Activated naive CD8-positive, alpha-beta T cell treated with anti-CD3 and anti-CD28 coated beads, Interleukin-2, amount 10 ng/mL, durations not matched to agents 7 days and 5 days (primary cell): ENCODE measurements around the gene ARSG. TPM values are rescaled to one million over a fixed set of nuclear protein-coding genes. Genes with fewer than 3 reads are reported as not detected.

ENCODE experiments used
- ATAC-seq: fragments of 150-1000 bp; cut with Tn5 transposase; one replicate; pipeline ENCODE4 v1.10.0; 2021; ENCODE audit warnings: low read depth, moderate library complexity
- POLR2A ChIA-PET: fragments of 350-600 bp; sonication (Branson Sonifier 250); formaldehyde crosslinking; loops from one replicate; lab custom pipeline; 2021; ENCODE audit warnings: antibody characterized with exemption; lab: Charles Lee
- DNase-seq: peaks from one replicate; pipeline ENCODE4 v3.0.0; 2021
- H3K27ac Mint-ChIP-seq: one replicate; pipeline ENCODE4 v1.8.0; 2022; ENCODE audit warnings: mild to moderate bottlenecking, mixed read lengths
- H3K27me3 Mint-ChIP-seq: one replicate; pipeline ENCODE4 v1.8.0; 2022; ENCODE audit warnings: mild to moderate bottlenecking, moderate library complexity, mixed read lengths
- H3K36me3 Mint-ChIP-seq: one replicate; pipeline ENCODE4 v1.8.0; 2021; ENCODE audit warnings: mild to moderate bottlenecking, mixed read lengths
- H3K4me1 Mint-ChIP-seq: one replicate; pipeline ENCODE4 v1.8.0; 2021; ENCODE audit warnings: mixed read lengths
- H3K4me3 Mint-ChIP-seq: one replicate; pipeline ENCODE4 v1.8.0; 2022; ENCODE audit warnings: mild to moderate bottlenecking, moderate library complexity, mixed read lengths
- H3K9me3 Mint-ChIP-seq: one replicate; pipeline ENCODE4 v1.8.0; 2021; ENCODE audit warnings: mixed read lengths
- total RNA-seq, 2 experiments: library from RNA; stranded (reverse); gene quantifications; one replicate each; pipeline ENCODE4 v1.2.3, GENCODE V29; 2021

The ARSG gene
- total RNA-seq, 2 experiments from 2014 or later = 10.4 to 10.9 TPM

GRCh38 chr17:68379692-68380677, 88.7 kb downstream of the ARSG start:
- POLR2A ChIA-PET = interaction anchor here (0.7 kb wide), 1 partner anchor 12 kb away, joined by 3 read pairs; no protein-coding TSS in a partner anchor
- ATAC-seq (no peak), DNase-seq (no peak)
- peaks cover 6% of the 10 kb centered on the region for H3K27me3 Mint-ChIP-seq
- H3K9me3 Mint-ChIP-seq = no peaks in the 10 kb centered on the region
- no peak overlapping the region for H3K4me3 Mint-ChIP-seq
- H3K4me1 Mint-ChIP-seq = peaks cover 26% of the 10 kb centered on the region
- H3K27ac Mint-ChIP-seq = no peak overlapping the region
- H3K36me3 Mint-ChIP-seq = peaks cover 2% of the 10 kb centered on the region

GRCh38 chr17:68381076-68381900, 90.0 kb downstream of the ARSG start:
- POLR2A ChIA-PET = no interaction called here
- H3K27ac Mint-ChIP-seq = no peak overlapping the region
- peaks cover 2% of the 10 kb centered on the region for H3K27me3 Mint-ChIP-seq
- peaks cover 2% of the 10 kb centered on the region for H3K36me3 Mint-ChIP-seq
- H3K9me3 Mint-ChIP-seq = no peaks in the 10 kb centered on the region
- no peak overlapping the region for H3K4me3 Mint-ChIP-seq
- peaks cover 26% of the 10 kb centered on the region for H3K4me1 Mint-ChIP-seq
- DNase-seq = no peak
- ATAC-seq = no peak

GRCh38 chr17:68382582-68383085, 91.3 kb downstream of the ARSG start:
- H3K27ac Mint-ChIP-seq = no peak overlapping the region
- no peak overlapping the region for H3K4me3 Mint-ChIP-seq
- ATAC-seq (no peak), DNase-seq (no peak)
- H3K4me1 Mint-ChIP-seq = peaks cover 26% of the 10 kb centered on the region
- peaks cover 2% of the 10 kb centered on the region for H3K27me3 Mint-ChIP-seq
- no peaks in the 10 kb centered on the region for H3K9me3 Mint-ChIP-seq
- POLR2A ChIA-PET = interaction anchor here (1.8 kb wide), 2 partner anchors 16 to 25 kb away, joined by 5 to 8 read pairs; no protein-coding TSS in a partner anchor
- H3K36me3 Mint-ChIP-seq = peaks cover 2% of the 10 kb centered on the region

GRCh38 chr17:68383120-68383442, 91.8 kb downstream of the ARSG start:
- no peaks in the 10 kb centered on the region for H3K9me3 Mint-ChIP-seq
- peaks cover 2% of the 10 kb centered on the region for H3K27me3 Mint-ChIP-seq
- DNase-seq = no peak
- H3K36me3 Mint-ChIP-seq = peaks cover 2% of the 10 kb centered on the region
- H3K27ac Mint-ChIP-seq = peak overlapping the region; percentile 77
- H3K4me1 Mint-ChIP-seq = peaks cover 24% of the 10 kb centered on the region
- no peak for ATAC-seq
- POLR2A ChIA-PET = interaction anchor here (1.4 to 1.8 kb wide), 3 partner anchors 16 to 91 kb away, joined by 5 to 8 read pairs (median 7); partner anchors contain the start of genes ARSG and SLC16A6
- peak overlapping the region; percentile 36 for H3K4me3 Mint-ChIP-seq

GRCh38 chr17:68383443-68384321, 92.4 kb downstream of the ARSG start:
- H3K9me3 Mint-ChIP-seq = no peaks in the 10 kb centered on the region
- peaks cover 2% of the 10 kb centered on the region for H3K27me3 Mint-ChIP-seq
- POLR2A ChIA-PET = interaction anchor here (0.6 to 1.8 kb wide), 4 partner anchors 15 to 324 kb away, joined by 3 to 8 read pairs (median 6); partner anchors contain the start of genes ARSG and SLC16A6
- H3K36me3 Mint-ChIP-seq = peaks cover 2% of the 10 kb centered on the region
- peak overlapping the region; percentile 77 for H3K27ac Mint-ChIP-seq
- DNase-seq (no peak), ATAC-seq (peak; percentile 93)
- peaks cover 24% of the 10 kb centered on the region for H3K4me1 Mint-ChIP-seq
- peak overlapping the region; percentile 36 for H3K4me3 Mint-ChIP-seq

GRCh38 chr17:68384471-68384870, 93.2 kb downstream of the ARSG start:
- Mint-ChIP-seq H3K36me3 (peaks cover 2% of the 10 kb centered on the region), H3K9me3 (no peaks in the 10 kb centered on the region), H3K4me1 (peaks cover 24% of the 10 kb centered on the region), H3K27ac (peak overlapping the region; percentile 77), H3K4me3 (peak overlapping the region; percentile 36), H3K27me3 (peaks cover 2% of the 10 kb centered on the region)
- ATAC-seq (no peak), DNase-seq (no peak)
- POLR2A ChIA-PET = interaction anchor here (0.6 to 1.8 kb wide), 3 partner anchors 14 to 222 kb away, joined by 3 to 7 read pairs (median 5); partner anchors contain the start of genes ARSG and SLC16A6

GRCh38 chr17:68384941-68385340, 93.6 kb downstream of the ARSG start:
- Mint-ChIP-seq H3K4me1 (peaks cover 24% of the 10 kb centered on the region), H3K27ac (peak overlapping the region; percentile 42), H3K27me3 (peaks cover 2% of the 10 kb centered on the region), H3K9me3 (no peaks in the 10 kb centered on the region), H3K4me3 (no peak overlapping the region), H3K36me3 (peaks cover 2% of the 10 kb centered on the region)
- POLR2A ChIA-PET = interaction anchor here (0.6 kb wide), 1 partner anchor 222 kb away, joined by 3 read pairs; no protein-coding TSS in a partner anchor
- DNase-seq = no peak
- ATAC-seq = no peak

GRCh38 chr17:68385490-68386215, 94.4 kb downstream of the ARSG start:
- DNase-seq (no peak), ATAC-seq (no peak)
- Mint-ChIP-seq H3K27ac (no peak overlapping the region), H3K4me1 (peaks cover 24% of the 10 kb centered on the region), H3K27me3 (peaks cover 2% of the 10 kb centered on the region), H3K36me3 (peaks cover 2% of the 10 kb centered on the region), H3K4me3 (no peak overlapping the region), H3K9me3 (no peaks in the 10 kb centered on the region)
- POLR2A ChIA-PET = interaction anchor here (0.8 kb wide), 1 partner anchor 94 kb away, joined by 4 read pairs; the partner anchor contains the start of genes ARSG and SLC16A6

- no peak for DNase-seq
- no peak overlapping the region for H3K27ac Mint-ChIP-seq
- ATAC-seq = no peak
- POLR2A ChIA-PET = interaction anchor here (0.5 kb wide), 1 partner anchor 437 kb away, joined by 3 read pairs; no protein-coding TSS in a partner anchor
- H3K27me3 Mint-ChIP-seq = no peaks in the 10 kb centered on the region
- no peaks in the 10 kb centered on the region for H3K9me3 Mint-ChIP-seq
- H3K36me3 Mint-ChIP-seq = no peaks in the 10 kb centered on the region
- peaks cover 19% of the 10 kb centered on the region for H3K4me1 Mint-ChIP-seq
- H3K4me3 Mint-ChIP-seq = no peak overlapping the region
Observed at GRCh38 chr17:68387435-68388218, 96.3 kb downstream of the ARSG start.

GRCh38 chr17:68389041-68389440, 97.7 kb downstream of the ARSG start:
- ATAC-seq = no peak
- no peak for DNase-seq
- Mint-ChIP-seq H3K36me3 (no peaks in the 10 kb centered on the region), H3K4me3 (no peak overlapping the region), H3K9me3 (no peaks in the 10 kb centered on the region), H3K4me1 (peaks cover 6% of the 10 kb centered on the region), H3K27ac (no peak overlapping the region), H3K27me3 (no peaks in the 10 kb centered on the region)
- POLR2A ChIA-PET = interaction anchor here (0.9 kb wide), 1 partner anchor 44 kb away, joined by 3 read pairs; no protein-coding TSS in a partner anchor
